ENCODE results near the gene DUOXA2.

DNA sequence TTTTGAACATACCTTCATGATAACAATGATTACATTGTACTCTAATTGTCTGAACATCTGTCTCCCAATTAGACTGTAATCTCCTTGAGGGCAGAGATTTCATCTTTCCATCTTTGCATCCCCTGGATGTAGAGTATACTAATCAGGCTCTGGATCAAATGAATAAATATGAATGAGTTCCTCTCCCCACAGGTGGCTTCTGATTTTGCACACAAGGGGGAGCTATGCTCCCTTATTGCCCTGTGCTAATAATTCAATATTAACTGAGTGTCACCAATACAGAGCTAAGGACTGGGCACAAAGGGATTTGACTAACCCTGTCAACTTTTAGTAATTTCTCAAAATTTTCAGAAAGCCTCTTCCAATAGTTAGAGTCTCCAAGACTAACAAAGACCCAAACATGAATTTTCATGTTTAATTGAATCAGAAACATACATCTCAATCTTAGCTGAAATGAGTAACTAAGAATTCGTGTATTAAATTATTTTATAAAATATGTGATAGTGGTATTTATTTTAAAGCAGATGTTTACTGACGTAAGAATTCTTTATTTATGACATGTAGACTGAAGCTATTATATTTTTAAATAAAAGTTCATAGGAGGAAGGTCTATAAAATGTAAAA, 12.5 kb downstream of the DUOXA2 start:
- TF ChIP-seq POLR2AphosphoS5 (IDR thresholded peaks at IDR 0.05; ENCODE audit: borderline replicate concordance, low read depth, low read length): no peak
- TF ChIP-seq EZH2 (IDR thresholded peaks at IDR 0.05): no peak
